Medulla oblongata (tissue), 1 donor: Measurements from ENCODE around the gene AFMID.

ENCODE experiments used
- DNase-seq: peaks from one replicate; pipeline ENCODE4 v3.0.0-alpha.2; 2015; ENCODE audit errors: extremely low spot score

AFMID gene

DNA sequence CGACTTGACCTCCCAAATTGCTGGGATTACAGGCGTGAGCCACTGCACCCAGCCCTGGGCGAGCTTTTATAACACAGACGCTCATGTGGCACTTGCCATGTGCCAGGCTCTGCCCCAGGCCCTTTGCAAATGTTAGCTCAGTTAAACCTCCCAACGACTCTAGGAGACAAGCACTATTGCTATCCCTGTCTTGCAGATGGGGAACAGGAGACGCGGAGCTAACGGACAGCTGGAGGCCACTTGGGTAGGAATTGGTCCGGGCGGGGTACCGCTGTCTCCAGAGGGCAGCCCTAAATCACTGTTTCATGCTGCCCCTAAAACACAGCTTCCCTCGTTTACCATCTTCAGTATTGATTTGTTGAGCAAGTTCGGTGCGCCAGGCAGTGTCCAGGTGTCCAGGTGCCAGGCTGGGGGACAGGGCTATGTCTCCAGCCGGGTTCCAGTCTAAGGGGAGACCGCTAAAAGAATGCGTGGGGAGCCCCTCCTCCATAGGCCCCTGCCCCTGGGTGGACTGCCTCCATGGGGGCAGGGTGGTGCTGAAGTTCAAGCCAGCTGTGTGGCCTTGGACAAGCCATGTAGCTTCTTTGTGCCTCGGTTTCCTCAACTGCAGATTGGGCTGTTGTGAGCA lies 68.0 kb downstream of the AFMID start:
- DNase-seq, result no peak

DNA sequence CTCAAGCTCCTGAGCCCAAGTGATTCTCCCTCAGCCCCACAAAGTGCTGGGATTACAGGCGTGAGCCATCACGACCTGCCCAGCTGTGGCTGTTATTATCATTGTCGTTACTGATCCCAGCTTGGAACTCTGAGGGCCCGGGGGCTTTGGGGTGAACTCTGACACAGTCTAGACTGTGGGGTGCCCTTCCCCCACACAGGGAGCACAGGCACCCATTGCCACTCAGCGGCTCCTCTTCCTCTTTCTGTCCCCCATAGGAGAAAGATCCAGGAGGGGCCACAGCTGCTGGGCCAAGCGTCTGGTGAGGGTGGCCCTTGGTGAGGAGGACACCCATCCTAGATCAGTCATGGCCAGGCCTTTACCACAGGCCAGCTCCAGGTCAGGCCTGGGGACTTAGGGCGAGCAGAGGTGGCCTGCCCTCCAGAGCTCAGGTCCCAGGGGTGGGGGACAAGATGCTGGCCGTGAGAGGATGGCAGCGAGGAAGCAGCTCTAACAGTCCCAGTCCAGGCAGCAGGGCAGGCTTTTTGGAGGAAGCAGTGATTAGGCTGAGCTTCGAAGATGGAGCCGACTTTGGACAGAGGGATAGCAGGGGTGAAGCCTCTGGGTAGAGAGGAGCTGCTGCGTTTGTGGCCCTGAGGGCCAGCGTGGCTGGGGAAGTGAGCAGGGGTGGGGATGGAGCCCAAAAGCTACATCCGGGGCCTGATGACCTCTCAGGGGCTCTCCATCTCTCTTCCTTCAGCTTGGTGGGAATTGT lies 69.0 kb downstream of the AFMID start:
- no peak for DNase-seq

DNA sequence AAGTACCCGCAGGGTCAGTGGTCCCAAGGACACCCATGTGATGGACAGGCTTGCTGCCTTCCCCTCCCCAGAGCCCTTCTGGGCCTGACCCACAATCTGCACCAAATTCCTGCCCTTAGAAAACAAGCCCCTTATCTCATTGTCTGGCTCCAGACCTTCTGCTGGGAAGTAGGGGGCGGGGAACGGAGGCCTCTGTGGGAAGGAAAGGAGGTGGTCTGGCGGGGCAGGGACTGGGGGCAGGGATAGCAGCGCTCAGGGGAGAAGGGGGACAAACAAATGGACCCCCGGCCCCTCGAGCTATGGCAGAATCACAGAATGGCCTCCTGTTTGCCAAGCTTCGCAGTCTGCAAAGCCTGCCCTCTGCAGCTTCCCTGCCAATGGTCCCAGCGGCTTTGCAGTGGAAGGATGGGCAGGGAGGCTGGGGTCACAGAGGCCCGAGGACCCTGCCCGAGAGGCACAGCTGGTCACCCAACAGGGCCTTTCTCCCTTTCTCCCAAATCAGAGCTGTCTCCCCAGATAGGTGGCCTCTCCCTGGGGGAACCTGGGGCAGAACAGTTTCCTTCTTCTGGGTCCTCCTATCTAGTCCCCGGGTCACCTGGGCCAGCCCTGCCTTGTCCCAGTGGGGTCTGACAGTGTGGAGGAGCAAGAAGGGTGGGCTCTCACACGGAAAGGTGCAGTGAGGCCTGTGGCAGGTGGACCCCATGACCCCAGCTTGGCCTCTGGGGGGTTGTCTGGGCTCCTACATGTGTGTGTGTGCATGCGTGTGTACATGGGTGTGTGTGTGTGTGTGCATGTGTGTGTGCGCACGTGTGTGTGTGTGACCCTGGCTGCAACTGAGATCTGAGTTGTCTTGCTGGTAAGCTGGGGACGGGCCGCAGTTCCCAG lies 69.8 kb downstream of the AFMID start:
- DNase-seq, result no peak
